ENCODE data around the gene PSD. TPM values are rescaled to one million over a fixed set of nuclear protein-coding genes. Genes with fewer than 3 reads are reported as not detected.
A peak's percentile ranks its signal among the peaks of the same experiment; 100 is the strongest.
"Not testable (repeated sequence)": the region's sequence is repeated elsewhere in the genome, so short reads cannot be mapped to it uniquely, and the experiment has no call there.

PSD gene
- total RNA-seq, result under 0.01 and 0.60 TPM in 2 replicates

- no peak for DNase-seq (ENCODE audit: low read depth in 2 of 2)
These were observed at the start of gene PSD for GRCh38 chr10:102418622-102419268. PSD (minus strand) TSS chr10:102418785; CDS start chr10:102417038, 1,747 bp downstream.

- no peak for DNase-seq (ENCODE audit: low read depth in 2 of 2)
These were observed 49.4 kb upstream of the PSD start for GRCh38 chr10:102467971-102468438.

- DNase-seq (ENCODE audit: low read depth in 2 of 2), result no peak
These were observed 48.7 kb upstream of the PSD start for GRCh38 chr10:102467318-102467717.

GRCh38 chr10:102465466-102465865 lies 46.9 kb upstream of the PSD start:
- no peak for DNase-seq (ENCODE audit: low read depth in 2 of 2)

GRCh38 chr10:102463983-102464382 lies 45.4 kb upstream of the PSD start:
- no peak for DNase-seq (ENCODE audit: low read depth in 2 of 2)

GRCh38 chr10:102462512-102463054 lies 44.0 kb upstream of the PSD start:
- no peak for DNase-seq (ENCODE audit: low read depth in 2 of 2)

- peak; percentile 65 to 87 for DNase-seq (ENCODE audit: low read depth in 2 of 2)
These were observed 42.8 kb upstream of the PSD start for GRCh38 chr10:102461187-102462054.

- no peak for DNase-seq (ENCODE audit: low read depth in 2 of 2)
These were observed 42.2 kb upstream of the PSD start for GRCh38 chr10:102460836-102461186.

GRCh38 chr10:102458656-102459055 lies 40.1 kb upstream of the PSD start:
- DNase-seq (ENCODE audit: low read depth in 2 of 2), result no peak

GRCh38 chr10:102457591-102458150 lies 39.1 kb upstream of the PSD start:
- DNase-seq (ENCODE audit: low read depth in 2 of 2), result no peak

GRCh38 chr10:102455893-102456471 lies 37.4 kb upstream of the PSD start:
- peak in 1 of 2 donors; percentile 44 for DNase-seq (ENCODE audit: low read depth in 2 of 2)

- not testable (repeated sequence) for DNase-seq (ENCODE audit: low read depth in 2 of 2)
These were observed 36.3 kb upstream of the PSD start for GRCh38 chr10:102454662-102455487.

GRCh38 chr10:102453502-102453901 lies 34.9 kb upstream of the PSD start:
- no peak for DNase-seq (ENCODE audit: low read depth in 2 of 2)

GRCh38 chr10:102452672-102453340 lies 34.2 kb upstream of the PSD start:
- peak; percentile 39 to 45 for DNase-seq (ENCODE audit: low read depth in 2 of 2)

- DNase-seq (ENCODE audit: low read depth in 2 of 2), result no peak
These were observed 32.8 kb upstream of the PSD start, which contains the start of gene C10orf95 for GRCh38 chr10:102451105-102451969. C10orf95 (minus strand) TSS chr10:102451543; CDS start chr10:102451093, 450 bp downstream.

- peak; percentile 81 to 91 for DNase-seq (ENCODE audit: low read depth in 2 of 2)
These were observed 32.0 kb upstream of the PSD start for GRCh38 chr10:102450374-102451104.

GRCh38 chr10:102450124-102450373 lies 31.5 kb upstream of the PSD start:
- no peak for DNase-seq (ENCODE audit: low read depth in 2 of 2)

GRCh38 chr10:102449321-102450123 lies 30.9 kb upstream of the PSD start:
- DNase-seq (ENCODE audit: low read depth in 2 of 2), result peak; percentile 17 to 75

Data from lung microvascular endothelial cell (primary cell).